Measurements from ENCODE around the gene PIK3C3.

DNA sequence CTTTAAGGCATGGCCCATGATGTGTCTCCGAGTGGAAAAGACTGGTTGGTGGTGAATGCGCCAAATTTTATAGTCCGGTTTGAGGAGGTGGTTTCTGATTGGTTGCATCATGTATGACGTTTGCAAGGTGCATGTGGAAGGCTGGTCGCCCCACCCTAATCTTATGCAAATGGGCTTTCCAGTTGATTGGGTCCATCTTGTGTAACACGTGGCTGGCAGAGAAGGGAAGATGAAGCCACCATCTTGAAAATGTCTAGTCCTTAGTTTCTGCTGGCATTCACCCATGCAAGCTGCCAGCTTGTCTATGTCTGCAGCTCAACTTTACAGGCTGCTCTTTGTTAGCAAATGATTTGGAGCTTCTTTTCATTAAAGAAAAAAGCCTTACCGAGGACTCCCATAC, 132.2 kb downstream of the PIK3C3 start:
- TF ChIP-seq, protein P1, sequence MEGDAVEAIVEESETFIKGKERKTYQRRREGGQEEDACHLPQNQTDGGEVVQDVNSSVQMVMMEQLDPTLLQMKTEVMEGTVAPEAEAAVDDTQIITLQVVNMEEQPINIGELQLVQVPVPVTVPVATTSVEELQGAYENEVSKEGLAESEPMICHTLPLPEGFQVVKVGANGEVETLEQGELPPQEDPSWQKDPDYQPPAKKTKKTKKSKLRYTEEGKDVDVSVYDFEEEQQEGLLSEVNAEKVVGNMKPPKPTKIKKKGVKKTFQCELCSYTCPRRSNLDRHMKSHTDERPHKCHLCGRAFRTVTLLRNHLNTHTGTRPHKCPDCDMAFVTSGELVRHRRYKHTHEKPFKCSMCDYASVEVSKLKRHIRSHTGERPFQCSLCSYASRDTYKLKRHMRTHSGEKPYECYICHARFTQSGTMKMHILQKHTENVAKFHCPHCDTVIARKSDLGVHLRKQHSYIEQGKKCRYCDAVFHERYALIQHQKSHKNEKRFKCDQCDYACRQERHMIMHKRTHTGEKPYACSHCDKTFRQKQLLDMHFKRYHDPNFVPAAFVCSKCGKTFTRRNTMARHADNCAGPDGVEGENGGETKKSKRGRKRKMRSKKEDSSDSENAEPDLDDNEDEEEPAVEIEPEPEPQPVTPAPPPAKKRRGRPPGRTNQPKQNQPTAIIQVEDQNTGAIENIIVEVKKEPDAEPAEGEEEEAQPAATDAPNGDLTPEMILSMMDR (IDR thresholded peaks at IDR 0.05), result no peak
- TF ChIP-seq POLR2A (IDR thresholded peaks at IDR 0.05) (no peak), EP300 (IDR thresholded peaks at IDR 0.05) (no peak)

Data from ovary (tissue), 3 donors.